Mucosa of gallbladder (tissue), 1 donor: ENCODE results near the gene DEAF1. TPM values are rescaled to one million over a fixed set of nuclear protein-coding genes. Genes with fewer than 3 reads are reported as not detected.
A peak's percentile ranks its signal among the peaks of the same experiment; 100 is the strongest.
"Not testable (repeated sequence)": the region's sequence is repeated elsewhere in the genome, so short reads cannot be mapped to it uniquely, and the experiment has no call there.

ENCODE experiments used
- DNase-seq: peaks from one replicate; pipeline ENCODE4 v3.0.0-alpha.2; 2020; ENCODE audit warnings: low spot score
- total RNA-seq: library from RNA; stranded (reverse); gene quantifications from one replicate; pipeline ENCODE4 v1.2.1, GENCODE V29; 2021
- donor health status: DM: no; HTN: no; CAD: no.

DEAF1 gene
- total RNA-seq, 1 donor from 2014 or later = 45.0 TPM

DNA sequence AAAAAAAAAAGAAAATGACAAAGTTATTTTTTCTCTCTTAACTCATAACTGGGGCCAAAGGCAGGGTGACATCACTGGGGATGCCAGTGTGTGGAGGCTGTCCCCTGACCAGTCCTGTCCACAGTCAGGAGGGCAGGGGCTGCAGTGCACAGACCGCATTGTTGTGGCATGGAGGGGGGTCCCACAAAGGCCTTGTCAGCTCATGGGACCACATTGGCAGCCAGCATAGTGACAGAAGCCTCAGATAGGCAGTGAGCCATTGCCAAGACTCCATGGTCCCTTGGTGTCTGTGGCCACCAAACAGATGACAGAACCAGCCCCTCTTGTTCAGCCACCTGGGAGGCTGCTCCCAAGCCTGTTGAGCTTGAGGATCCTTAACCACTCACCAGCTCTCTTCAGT, 4.7 kb upstream of the DEAF1 start:
- no peak for DNase-seq

GRCh38 chr11:699116-699508, 4.1 kb upstream of the DEAF1 start:
- DNase-seq = no peak

- DNase-seq = no peak
Measured at GRCh38 chr11:698493-699115, 3.6 kb upstream of the DEAF1 start.

- DNase-seq = no peak
Measured at GRCh38 chr11:697811-698311, 2.8 kb upstream of the DEAF1 start.

- DNase-seq = no peak
Measured at GRCh38 chr11:696955-697491, 2.0 kb upstream of the DEAF1 start.

DNA sequence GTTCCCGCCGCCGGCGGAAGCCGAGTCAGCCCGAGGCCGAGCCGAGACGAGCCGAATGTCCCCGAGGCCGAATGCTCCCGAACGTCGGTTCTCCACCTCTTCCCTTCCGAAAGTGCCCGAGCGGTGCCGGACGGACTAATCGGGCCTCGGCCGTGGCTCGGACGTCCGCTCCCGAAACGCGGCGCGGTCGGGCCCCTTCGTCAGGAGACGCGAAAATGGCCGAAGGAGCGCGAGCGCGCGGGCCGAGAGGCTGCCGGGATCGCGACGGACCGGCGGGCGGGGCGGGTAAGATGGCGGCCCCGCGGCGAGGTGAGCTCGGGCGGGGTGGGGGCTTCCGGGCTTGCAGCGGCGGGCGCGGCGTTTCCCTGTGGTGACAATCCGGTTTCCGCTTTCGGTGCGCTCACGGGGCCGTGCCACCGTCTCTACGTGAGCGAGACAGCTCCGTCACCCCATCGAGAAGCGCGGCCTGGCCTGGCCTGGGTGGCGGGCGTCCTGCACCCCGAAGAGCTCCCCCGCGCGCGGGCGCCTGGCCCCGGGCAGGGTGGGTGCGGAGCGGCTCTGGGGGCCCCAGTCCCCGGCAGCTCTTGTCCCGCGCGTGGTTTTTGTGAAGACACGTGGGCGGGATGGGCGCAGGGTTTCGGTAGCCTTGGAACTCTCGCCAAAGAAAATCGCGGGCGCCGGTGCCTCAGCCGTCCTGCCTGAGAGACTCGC, 671 bp upstream of the DEAF1 start, which contains the start of gene TMEM80:
TMEM80 (plus strand) TSS at position 279 of the 711 bp plus-strand sequence; CDS start at position 291, 12 bp downstream.
- peak; percentile 99 for DNase-seq

GRCh38 chr11:695288-695537, 191 bp upstream of the DEAF1 start:
- no peak for DNase-seq

- DNase-seq = no peak
Measured at GRCh38 chr11:693887-694562, 997 bp downstream of the DEAF1 start.

GRCh38 chr11:693415-693831, 1.6 kb downstream of the DEAF1 start:
- DNase-seq = no peak

- DNase-seq = no peak
Measured at GRCh38 chr11:692824-693414, 2.1 kb downstream of the DEAF1 start.

GRCh38 chr11:691710-692590, 3.1 kb downstream of the DEAF1 start:
- no peak for DNase-seq

DNA sequence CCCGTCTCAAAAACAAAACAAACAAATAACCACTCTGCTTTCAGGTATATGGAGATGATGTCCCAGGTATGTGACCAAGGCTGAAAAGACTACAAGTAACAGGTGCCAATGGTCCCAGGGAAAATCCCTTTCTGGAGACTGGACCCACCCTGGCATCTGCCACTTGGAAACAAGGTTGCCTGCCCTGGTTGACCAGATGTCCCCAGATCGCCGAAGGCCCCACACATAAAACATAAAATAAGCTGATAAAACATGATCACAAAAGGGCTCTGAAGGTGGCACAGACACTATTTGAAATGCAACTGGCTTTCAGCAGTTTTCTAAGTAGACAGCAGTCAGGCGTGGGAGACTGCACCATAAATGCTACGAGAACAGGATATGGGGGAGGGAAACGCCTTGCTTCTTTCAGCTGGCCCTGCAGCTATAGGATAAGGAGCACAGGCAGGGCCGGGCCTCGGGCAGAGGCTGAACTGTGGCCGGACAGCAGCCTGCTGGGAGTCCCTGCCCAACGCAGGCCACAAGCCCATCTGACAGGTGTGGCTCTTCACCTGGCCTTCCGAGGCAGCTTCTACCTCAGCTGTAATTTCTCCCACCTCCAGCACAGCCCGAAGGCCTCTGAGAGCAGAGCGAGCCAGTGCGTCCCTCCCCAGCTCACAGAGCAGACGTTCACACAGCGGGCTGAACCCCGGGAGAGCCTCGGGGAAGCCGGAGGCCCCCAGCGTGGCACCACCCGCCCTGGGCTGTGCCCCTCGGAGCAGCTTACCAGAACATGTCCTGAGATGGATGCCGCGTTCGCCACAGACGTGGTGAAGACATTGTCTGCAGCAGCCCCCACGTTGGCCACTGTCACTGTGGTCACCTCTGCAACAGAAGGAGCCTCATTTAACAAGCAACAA, 4.0 kb downstream of the DEAF1 start:
- no peak for DNase-seq

DNA sequence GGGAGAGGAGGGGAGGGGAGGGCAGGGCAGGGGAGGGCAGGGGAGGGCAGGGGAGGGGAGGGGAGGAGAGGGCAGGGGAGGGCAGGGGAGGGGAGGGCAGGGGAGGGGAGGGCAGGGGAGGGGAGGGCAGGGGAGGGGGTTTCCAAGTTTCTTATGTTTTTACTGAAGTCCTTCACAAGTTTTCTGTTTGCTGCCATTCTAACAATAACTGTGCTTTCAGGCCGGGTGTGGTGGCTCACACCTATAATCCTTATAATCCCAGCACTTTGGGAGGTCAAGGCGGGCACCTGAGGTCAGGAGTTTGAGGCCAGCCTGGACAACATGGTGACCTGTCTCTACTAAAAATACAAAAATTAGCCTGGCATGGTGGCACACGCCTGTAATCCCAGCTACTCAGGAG, 4.8 kb downstream of the DEAF1 start:
- DNase-seq = not testable (repeated sequence)

DNA sequence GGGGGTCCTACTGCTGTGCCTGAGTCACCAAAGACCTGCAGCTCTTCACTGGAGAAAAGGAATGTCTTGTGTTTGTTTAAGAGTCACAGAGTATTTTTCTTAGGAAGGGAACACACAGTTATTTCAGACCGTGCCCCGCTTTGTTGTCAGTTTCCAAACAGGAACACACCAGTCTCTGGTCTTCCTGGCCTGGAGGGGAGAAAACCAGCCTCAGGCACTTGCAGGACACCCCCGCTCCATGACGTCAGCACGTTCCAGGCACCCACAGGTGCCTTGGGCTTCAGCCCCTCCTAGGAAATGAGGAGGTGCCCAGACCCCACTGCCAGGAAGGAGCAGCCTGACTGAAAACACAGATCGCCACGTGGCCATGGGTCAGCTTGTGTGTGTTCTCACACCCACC, 5.4 kb downstream of the DEAF1 start:
- DNase-seq = no peak

- DNase-seq = no peak
Measured at GRCh38 chr11:688681-689080, 6.3 kb downstream of the DEAF1 start.

DNA sequence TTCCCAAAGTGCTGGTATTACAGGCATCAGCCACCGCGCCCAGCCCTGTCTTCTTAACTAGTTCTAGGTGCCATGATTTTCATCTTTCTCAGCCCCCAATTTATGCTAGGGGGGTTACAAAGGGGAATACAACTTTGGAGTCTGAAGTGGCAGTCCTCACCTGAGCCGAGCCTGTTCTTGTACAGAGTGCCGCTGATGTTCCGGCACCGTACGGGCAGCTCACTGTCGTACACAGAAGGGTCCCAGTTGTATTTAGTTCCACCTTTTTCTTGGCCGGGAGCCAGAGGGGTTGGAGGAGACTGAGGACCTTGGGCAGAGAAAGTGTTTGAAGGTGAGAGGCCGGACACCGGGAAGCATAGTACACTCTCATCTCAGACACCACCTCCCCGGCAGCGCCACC, 7.3 kb downstream of the DEAF1 start:
- DNase-seq = no peak

- DNase-seq = peak; percentile 64
Measured at GRCh38 chr11:686451-687243, 8.4 kb downstream of the DEAF1 start.

DNA sequence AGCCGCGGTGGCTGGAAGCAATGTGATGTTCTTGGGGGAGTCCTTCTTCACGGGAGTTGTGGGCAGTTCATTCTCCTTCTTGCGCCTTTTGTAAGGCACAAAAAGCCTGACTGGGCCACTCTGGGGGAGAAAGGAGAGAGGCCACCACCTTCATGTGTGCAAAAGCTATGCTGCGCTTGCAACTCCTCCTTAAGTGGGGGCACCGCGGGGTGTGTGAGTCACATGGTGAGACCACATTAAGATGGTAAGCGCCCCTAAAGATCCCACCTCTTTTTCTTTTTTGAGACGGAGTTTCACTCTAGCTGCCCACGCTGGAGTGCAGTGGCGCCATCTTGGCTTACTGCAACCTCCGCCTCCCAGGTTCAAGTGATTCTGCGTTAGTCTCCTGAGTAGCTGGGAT, 14.1 kb downstream of the DEAF1 start:
- DNase-seq = no peak

DNA sequence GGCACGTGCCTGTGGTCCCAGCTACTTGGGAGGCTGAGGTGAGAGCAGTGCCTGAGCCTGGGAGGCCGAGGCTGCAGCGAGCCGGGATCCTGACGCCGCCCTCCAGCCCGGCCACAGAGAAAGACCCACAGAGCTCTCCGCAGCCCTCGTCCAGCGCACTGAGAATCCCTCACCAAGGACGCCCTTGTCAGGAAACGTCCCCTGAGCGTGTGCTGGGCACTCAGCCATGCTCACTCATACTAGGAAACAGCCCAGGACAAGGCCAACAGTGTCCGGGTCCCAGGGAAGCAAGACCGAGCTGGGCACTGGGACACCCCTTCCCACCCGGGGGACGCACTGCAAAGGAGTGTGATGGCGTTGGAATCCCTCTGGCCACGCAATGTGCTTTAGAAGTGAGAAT, 14.5 kb downstream of the DEAF1 start:
- DNase-seq = no peak
